ENCODE measurements around the gene EXOG.

The EXOG gene

GRCh38 chr3:38552364-38552763, 56.2 kb downstream of the EXOG start:
- no peak overlapping the region for H3K9ac ChIP-seq (ENCODE audit: low read length)
- no peaks in the 10 kb centered on the region for H3K9me3 ChIP-seq (ENCODE audit: control insufficient read depth, low read length)
- no peak overlapping the region for H3K4me3 ChIP-seq (ENCODE audit: low read length)
- no peaks in the 10 kb centered on the region for H3K4me1 ChIP-seq (ENCODE audit: control insufficient read depth, insufficient read depth, low read length)
- H3K36me3 ChIP-seq (ENCODE audit: control insufficient read depth, insufficient read depth, low read length) = no peaks in the 10 kb centered on the region
- H3K27me3 ChIP-seq (ENCODE audit: control insufficient read depth, insufficient read depth, low read length) = peaks cover 8% of the 10 kb centered on the region

- peaks cover 8% of the 10 kb centered on the region for H3K27me3 ChIP-seq (ENCODE audit: control insufficient read depth, insufficient read depth, low read length)
- no peaks in the 10 kb centered on the region for H3K9me3 ChIP-seq (ENCODE audit: control insufficient read depth, low read length)
- no peak overlapping the region for H3K4me3 ChIP-seq (ENCODE audit: low read length)
- H3K36me3 ChIP-seq (ENCODE audit: control insufficient read depth, insufficient read depth, low read length) = no peaks in the 10 kb centered on the region
- no peaks in the 10 kb centered on the region for H3K4me1 ChIP-seq (ENCODE audit: control insufficient read depth, insufficient read depth, low read length)
- no peak overlapping the region for H3K9ac ChIP-seq (ENCODE audit: low read length)
These were observed 56.9 kb downstream of the EXOG start for GRCh38 chr3:38553071-38553470.

- Histone ChIP-seq H3K4me1 (ENCODE audit: control insufficient read depth, insufficient read depth, low read length) (no peaks in the 10 kb centered on the region), H3K27me3 (ENCODE audit: control insufficient read depth, insufficient read depth, low read length) (no peaks in the 10 kb centered on the region), H3K4me3 (ENCODE audit: low read length) (no peak overlapping the region), H3K9me3 (ENCODE audit: control insufficient read depth, low read length) (no peaks in the 10 kb centered on the region), H3K36me3 (ENCODE audit: control insufficient read depth, insufficient read depth, low read length) (no peaks in the 10 kb centered on the region), H3K9ac (ENCODE audit: low read length) (no peak overlapping the region)
These were observed 58.1 kb downstream of the EXOG start for GRCh38 chr3:38554127-38554827.

GRCh38 chr3:38555149-38555840, 59.2 kb downstream of the EXOG start:
- H3K4me1 ChIP-seq (ENCODE audit: control insufficient read depth, insufficient read depth, low read length) = no peaks in the 10 kb centered on the region
- no peak overlapping the region for H3K9ac ChIP-seq (ENCODE audit: low read length)
- no peaks in the 10 kb centered on the region for H3K27me3 ChIP-seq (ENCODE audit: control insufficient read depth, insufficient read depth, low read length)
- H3K36me3 ChIP-seq (ENCODE audit: control insufficient read depth, insufficient read depth, low read length) = no peaks in the 10 kb centered on the region
- no peak overlapping the region for H3K4me3 ChIP-seq (ENCODE audit: low read length)
- no peaks in the 10 kb centered on the region for H3K9me3 ChIP-seq (ENCODE audit: control insufficient read depth, low read length)

- no peaks in the 10 kb centered on the region for H3K27me3 ChIP-seq (ENCODE audit: control insufficient read depth, insufficient read depth, low read length)
- no peak overlapping the region for H3K9ac ChIP-seq (ENCODE audit: low read length)
- H3K36me3 ChIP-seq (ENCODE audit: control insufficient read depth, insufficient read depth, low read length) = no peaks in the 10 kb centered on the region
- no peaks in the 10 kb centered on the region for H3K4me1 ChIP-seq (ENCODE audit: control insufficient read depth, insufficient read depth, low read length)
- H3K4me3 ChIP-seq (ENCODE audit: low read length) = no peak overlapping the region
- no peaks in the 10 kb centered on the region for H3K9me3 ChIP-seq (ENCODE audit: control insufficient read depth, low read length)
These were observed 59.8 kb downstream of the EXOG start for GRCh38 chr3:38555926-38556325.

GRCh38 chr3:38556640-38557358, 60.7 kb downstream of the EXOG start:
- Histone ChIP-seq H3K4me1 (ENCODE audit: control insufficient read depth, insufficient read depth, low read length) (no peaks in the 10 kb centered on the region), H3K9me3 (ENCODE audit: control insufficient read depth, low read length) (no peaks in the 10 kb centered on the region), H3K36me3 (ENCODE audit: control insufficient read depth, insufficient read depth, low read length) (no peaks in the 10 kb centered on the region), H3K9ac (ENCODE audit: low read length) (no peak overlapping the region), H3K4me3 (ENCODE audit: low read length) (no peak overlapping the region), H3K27me3 (ENCODE audit: control insufficient read depth, insufficient read depth, low read length) (no peaks in the 10 kb centered on the region)

- Histone ChIP-seq H3K4me1 (ENCODE audit: control insufficient read depth, insufficient read depth, low read length) (no peaks in the 10 kb centered on the region), H3K9ac (ENCODE audit: low read length) (no peak overlapping the region), H3K4me3 (ENCODE audit: low read length) (no peak overlapping the region), H3K27me3 (ENCODE audit: control insufficient read depth, insufficient read depth, low read length) (no peaks in the 10 kb centered on the region), H3K9me3 (ENCODE audit: control insufficient read depth, low read length) (no peaks in the 10 kb centered on the region), H3K36me3 (ENCODE audit: control insufficient read depth, insufficient read depth, low read length) (no peaks in the 10 kb centered on the region)
These were observed 62.7 kb downstream of the EXOG start for GRCh38 chr3:38558864-38559263.

- Histone ChIP-seq H3K9me3 (ENCODE audit: control insufficient read depth, low read length) (no peaks in the 10 kb centered on the region), H3K36me3 (ENCODE audit: control insufficient read depth, insufficient read depth, low read length) (no peaks in the 10 kb centered on the region), H3K27me3 (ENCODE audit: control insufficient read depth, insufficient read depth, low read length) (no peaks in the 10 kb centered on the region), H3K9ac (ENCODE audit: low read length) (no peak overlapping the region), H3K4me1 (ENCODE audit: control insufficient read depth, insufficient read depth, low read length) (no peaks in the 10 kb centered on the region), H3K4me3 (ENCODE audit: low read length) (no peak overlapping the region)
These were observed 64.1 kb downstream of the EXOG start for GRCh38 chr3:38560284-38560683.

GRCh38 chr3:38560996-38561717, 65.0 kb downstream of the EXOG start:
- Histone ChIP-seq H3K36me3 (ENCODE audit: control insufficient read depth, insufficient read depth, low read length) (no peaks in the 10 kb centered on the region), H3K9me3 (ENCODE audit: control insufficient read depth, low read length) (no peaks in the 10 kb centered on the region), H3K27me3 (ENCODE audit: control insufficient read depth, insufficient read depth, low read length) (no peaks in the 10 kb centered on the region), H3K9ac (ENCODE audit: low read length) (no peak overlapping the region), H3K4me3 (ENCODE audit: low read length) (no peak overlapping the region), H3K4me1 (ENCODE audit: control insufficient read depth, insufficient read depth, low read length) (no peaks in the 10 kb centered on the region)

- no peaks in the 10 kb centered on the region for H3K4me1 ChIP-seq (ENCODE audit: control insufficient read depth, insufficient read depth, low read length)
- H3K9me3 ChIP-seq (ENCODE audit: control insufficient read depth, low read length) = no peaks in the 10 kb centered on the region
- H3K36me3 ChIP-seq (ENCODE audit: control insufficient read depth, insufficient read depth, low read length) = no peaks in the 10 kb centered on the region
- no peak overlapping the region for H3K9ac ChIP-seq (ENCODE audit: low read length)
- H3K4me3 ChIP-seq (ENCODE audit: low read length) = no peak overlapping the region
- H3K27me3 ChIP-seq (ENCODE audit: control insufficient read depth, insufficient read depth, low read length) = no peaks in the 10 kb centered on the region
These were observed 65.8 kb downstream of the EXOG start for GRCh38 chr3:38561746-38562466.

- no peaks in the 10 kb centered on the region for H3K4me1 ChIP-seq (ENCODE audit: control insufficient read depth, insufficient read depth, low read length)
- H3K36me3 ChIP-seq (ENCODE audit: control insufficient read depth, insufficient read depth, low read length) = no peaks in the 10 kb centered on the region
- H3K9me3 ChIP-seq (ENCODE audit: control insufficient read depth, low read length) = no peaks in the 10 kb centered on the region
- H3K4me3 ChIP-seq (ENCODE audit: low read length) = no peak overlapping the region
- H3K27me3 ChIP-seq (ENCODE audit: control insufficient read depth, insufficient read depth, low read length) = no peaks in the 10 kb centered on the region
- H3K9ac ChIP-seq (ENCODE audit: low read length) = no peak overlapping the region
These were observed 66.4 kb downstream of the EXOG start for GRCh38 chr3:38562467-38562925.
